Tibial artery (tissue), 4 donors: ENCODE results near the gene SH3D21.
A peak's percentile ranks its signal among the peaks of the same experiment; 100 is the strongest.

Experiments
- DNase-seq, 2 donors: peaks; one replicate each; pipeline ENCODE4 v3.0.0-alpha.2; 2019
- H3K27ac ChIP-seq, 2 donors: fragments of 200-600 bp; sonication (generic) in 1 of 2; 1 replicate in 1 of 2; 2 replicates in 1 of 2; pipeline ENCODE4 v1.5.1; 2018 to 2019; ENCODE audit warnings: mild to moderate bottlenecking in 1 of 2
- H3K27me3 ChIP-seq, 2 donors: fragments of 200-600 bp; sonication (generic) in 1 of 2; one replicate each; pipeline versions ENCODE4 v1.5.1 to v1.6.0; 2016 to 2019
- H3K36me3 ChIP-seq, 3 donors: fragments of 200-600 bp; sonication (generic) in 2 of 3; one replicate each; pipeline ENCODE4 v1.5.1; 2016 to 2019; ENCODE audit warnings: mild to moderate bottlenecking in 2 of 3
- H3K4me1 ChIP-seq, 4 donors: fragments of 200-600 bp; sonication (generic) in 2 of 4; 1 replicate in 3 of 4; 2 replicates in 1 of 4; pipeline ENCODE4 v1.5.1; 2016 to 2019
- H3K4me3 ChIP-seq, 2 donors: fragments of 200-600 bp; sonication (generic) in 1 of 2; 1 replicate in 1 of 2; 2 replicates in 1 of 2; pipeline ENCODE4 v1.5.1; 2018 to 2019; ENCODE audit warnings: mild to moderate bottlenecking in 2 of 2
- H3K9me3 ChIP-seq, 3 donors: fragments of 200-600 bp; sonication (generic) in 1 of 3; one replicate each; pipeline ENCODE4 v1.5.1; 2016 to 2019
- intact Hi-C: fragments of 100-400 bp; cut with DNase I; formaldehyde crosslinking; loops from one replicate; pipeline ENCODE4 v1.15.0; 2023; ENCODE audit warnings: low total_unique reads
- TF ChIP-seq, protein P1 (sequence below), 2 experiments: fragments of 200-600 bp in 1 of 2; fragments of 450-650 bp in 1 of 2; IDR thresholded peaks; one replicate each; pipeline ENCODE4 v1.5.1; 2017 to 2019; ENCODE audit warnings: antibody characterized with exemption in 2 of 2, mild to moderate bottlenecking in 1 of 2, moderate library complexity in 1 of 2

Gene SH3D21

DNA sequence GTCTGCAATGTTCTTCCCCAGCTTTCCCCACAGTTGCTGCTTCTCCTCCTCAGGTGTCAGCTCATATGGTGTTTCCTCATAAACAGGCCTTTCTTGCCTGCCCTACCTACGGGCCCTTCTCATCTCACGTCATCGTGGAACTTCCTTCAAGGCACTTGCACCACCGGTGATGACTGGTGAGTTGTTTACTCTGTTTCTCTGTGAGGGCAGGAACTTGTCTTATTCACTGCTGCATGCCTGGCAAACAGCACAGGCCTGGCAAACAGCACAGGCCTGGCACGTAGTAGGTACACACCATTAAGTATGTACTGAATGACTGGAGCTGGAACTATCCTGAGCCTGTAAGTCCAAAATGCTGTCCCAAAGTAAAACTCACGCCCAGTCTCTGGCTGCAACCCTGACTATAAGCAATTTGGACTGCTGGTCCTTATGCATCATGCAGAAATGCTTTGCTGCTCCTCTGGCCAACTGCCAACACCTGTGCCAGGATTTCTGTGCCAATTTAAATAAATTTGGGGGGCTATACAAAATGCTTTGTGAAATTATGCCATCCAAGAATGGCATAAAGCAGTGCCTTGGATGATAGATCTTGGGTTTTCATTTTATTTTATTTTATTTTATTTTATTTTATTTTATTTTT, 53.9 kb downstream of the SH3D21 start:
- Histone ChIP-seq H3K27me3 (no peaks in the 10 kb centered on the region), H3K4me1 (peaks cover 0 to 16% (median 4%) of the 10 kb centered on the region in 4 donors), H3K36me3 (peaks cover 31 to 68% (median 67%) of the 10 kb centered on the region in 3 donors), H3K9me3 (no peaks in the 10 kb centered on the region), H3K4me3 (no peak overlapping the region), H3K27ac (peak overlapping the region in 1 of 2 donors; percentile 8)
- no peak for DNase-seq
- TF ChIP-seq, protein P1, sequence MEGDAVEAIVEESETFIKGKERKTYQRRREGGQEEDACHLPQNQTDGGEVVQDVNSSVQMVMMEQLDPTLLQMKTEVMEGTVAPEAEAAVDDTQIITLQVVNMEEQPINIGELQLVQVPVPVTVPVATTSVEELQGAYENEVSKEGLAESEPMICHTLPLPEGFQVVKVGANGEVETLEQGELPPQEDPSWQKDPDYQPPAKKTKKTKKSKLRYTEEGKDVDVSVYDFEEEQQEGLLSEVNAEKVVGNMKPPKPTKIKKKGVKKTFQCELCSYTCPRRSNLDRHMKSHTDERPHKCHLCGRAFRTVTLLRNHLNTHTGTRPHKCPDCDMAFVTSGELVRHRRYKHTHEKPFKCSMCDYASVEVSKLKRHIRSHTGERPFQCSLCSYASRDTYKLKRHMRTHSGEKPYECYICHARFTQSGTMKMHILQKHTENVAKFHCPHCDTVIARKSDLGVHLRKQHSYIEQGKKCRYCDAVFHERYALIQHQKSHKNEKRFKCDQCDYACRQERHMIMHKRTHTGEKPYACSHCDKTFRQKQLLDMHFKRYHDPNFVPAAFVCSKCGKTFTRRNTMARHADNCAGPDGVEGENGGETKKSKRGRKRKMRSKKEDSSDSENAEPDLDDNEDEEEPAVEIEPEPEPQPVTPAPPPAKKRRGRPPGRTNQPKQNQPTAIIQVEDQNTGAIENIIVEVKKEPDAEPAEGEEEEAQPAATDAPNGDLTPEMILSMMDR (IDR thresholded peaks at IDR 0.05), result no peak
- intact Hi-C loops, result no loop called here

DNA sequence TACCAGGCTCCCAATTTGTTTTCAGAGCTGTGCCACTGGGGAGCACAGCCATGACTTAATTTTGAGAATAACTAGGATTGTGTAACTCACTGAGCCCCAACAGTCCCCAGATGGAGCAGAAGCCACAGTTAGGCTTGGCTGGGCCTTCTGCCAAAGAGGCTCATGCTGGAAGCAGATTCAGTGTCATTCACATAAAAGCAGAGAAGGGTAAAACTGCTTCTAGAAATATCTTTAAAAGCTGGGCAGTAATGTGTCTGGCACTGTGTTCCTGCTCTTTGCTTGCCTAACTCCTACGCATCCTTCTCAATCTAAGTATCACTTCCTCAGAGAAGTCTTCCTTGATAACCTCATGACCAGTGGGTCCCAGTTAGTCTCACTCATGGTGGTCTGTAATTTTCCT, 59.2 kb downstream of the SH3D21 start:
- H3K9me3 ChIP-seq, result no peaks in the 10 kb centered on the region
- peak overlapping the region in 1 of 2 donors; percentile 5 for H3K27ac ChIP-seq
- intact Hi-C loops, result no loop called here
- TF ChIP-seq, protein P1 (IDR thresholded peaks at IDR 0.05), result no peak
- peaks cover 11 to 35% (median 20%) of the 10 kb centered on the region in 3 donors for H3K36me3 ChIP-seq
- peaks cover 0 to 33% (median 20%) of the 10 kb centered on the region in 4 donors for H3K4me1 ChIP-seq
- no peaks in the 10 kb centered on the region for H3K27me3 ChIP-seq
- DNase-seq, result peak in 1 of 2 donors; percentile 70
- H3K4me3 ChIP-seq, result no peak overlapping the region

DNA sequence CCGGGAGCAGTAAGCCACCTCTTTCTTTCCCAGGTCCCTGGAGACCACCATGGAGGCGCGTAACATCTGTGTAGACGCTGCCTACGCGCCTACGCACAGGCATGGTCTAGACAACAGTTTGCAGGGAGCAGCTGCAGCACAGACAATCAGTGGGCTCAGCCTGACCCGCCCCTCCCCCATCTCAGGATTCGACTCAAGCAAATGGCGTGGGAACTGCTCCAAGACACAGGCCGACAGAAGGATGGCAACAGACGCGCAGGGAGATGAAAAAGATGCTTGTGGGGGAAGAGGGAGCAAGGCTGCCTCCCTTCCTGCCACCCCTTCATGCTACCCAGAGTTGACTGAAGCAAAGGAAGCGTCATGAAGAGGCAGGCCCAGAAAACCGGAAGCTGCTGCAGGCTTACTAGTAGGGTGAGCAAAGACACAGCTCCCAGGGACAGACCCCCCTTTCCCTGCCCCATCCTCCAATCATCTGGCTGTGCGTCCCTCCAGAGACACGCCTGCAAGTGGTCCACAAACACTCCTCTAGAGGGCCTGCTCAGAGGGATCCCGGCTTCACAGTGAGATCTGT, 60.0 kb downstream of the SH3D21 start:
- H3K4me1 ChIP-seq, result peaks cover 0 to 35% (median 20%) of the 10 kb centered on the region in 4 donors
- no peaks in the 10 kb centered on the region for H3K9me3 ChIP-seq
- no peaks in the 10 kb centered on the region for H3K27me3 ChIP-seq
- H3K27ac ChIP-seq, result peak overlapping the region; percentile 5 to 36
- DNase-seq, result no peak
- peaks cover 11 to 30% (median 20%) of the 10 kb centered on the region in 3 donors for H3K36me3 ChIP-seq
- TF ChIP-seq, protein P1 (IDR thresholded peaks at IDR 0.05), result no peak
- intact Hi-C loops, result no loop called here
- H3K4me3 ChIP-seq, result no peak overlapping the region

DNA sequence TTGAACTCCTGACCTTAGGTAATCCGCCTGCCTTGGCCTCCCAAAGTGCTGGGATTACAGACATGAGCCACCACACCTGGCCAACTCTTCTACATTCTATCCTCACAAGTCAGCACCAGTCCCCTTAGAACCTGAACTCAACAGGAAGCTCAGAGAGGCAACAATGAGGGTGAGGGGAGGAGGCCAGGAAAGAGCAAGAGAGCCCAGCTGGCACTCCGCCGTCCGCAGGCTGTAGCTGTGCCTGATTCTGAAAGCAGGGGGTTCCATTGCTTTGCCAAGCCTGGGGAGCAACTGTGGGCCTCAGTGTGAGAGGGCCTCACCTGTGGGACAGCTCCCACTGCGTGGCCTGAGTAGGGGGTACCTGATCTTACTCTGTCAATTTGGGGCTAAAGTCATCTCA, 60.9 kb downstream of the SH3D21 start:
- no peak overlapping the region for H3K27ac ChIP-seq
- no peak for DNase-seq
- H3K27me3 ChIP-seq, result no peaks in the 10 kb centered on the region
- TF ChIP-seq, protein P1 (IDR thresholded peaks at IDR 0.05), result no peak
- peaks cover 0 to 44% (median 21%) of the 10 kb centered on the region in 4 donors for H3K4me1 ChIP-seq
- intact Hi-C loops, result no loop called here
- H3K4me3 ChIP-seq, result no peak overlapping the region
- peaks cover 10 to 21% (median 11%) of the 10 kb centered on the region in 3 donors for H3K36me3 ChIP-seq
- H3K9me3 ChIP-seq, result no peaks in the 10 kb centered on the region

DNA sequence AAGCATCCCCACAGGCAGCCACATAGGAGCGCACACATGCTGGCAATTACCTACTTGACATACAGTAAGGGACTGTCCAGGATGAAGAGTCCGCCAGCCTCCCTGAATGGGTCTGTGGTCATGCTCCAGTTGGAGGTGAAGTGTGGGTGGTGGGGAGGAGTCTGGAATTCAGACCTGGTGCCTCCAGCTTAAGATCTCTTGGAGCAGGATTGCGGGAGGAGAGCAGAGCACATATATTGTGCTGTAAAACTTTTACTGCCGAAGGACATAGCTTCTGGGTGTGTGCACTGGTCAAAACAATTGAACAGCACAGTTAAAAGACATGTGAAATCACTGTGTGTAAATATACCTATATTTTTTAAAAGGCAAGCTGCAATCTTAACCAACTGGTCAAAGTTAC, 61.6 kb downstream of the SH3D21 start:
- no peaks in the 10 kb centered on the region for H3K27me3 ChIP-seq
- H3K27ac ChIP-seq, result no peak overlapping the region
- no peak overlapping the region for H3K4me3 ChIP-seq
- H3K36me3 ChIP-seq, result peaks cover 3 to 14% (median 4%) of the 10 kb centered on the region in 3 donors
- no peak for DNase-seq
- peaks cover 0 to 50% (median 25%) of the 10 kb centered on the region in 4 donors for H3K4me1 ChIP-seq
- H3K9me3 ChIP-seq, result no peaks in the 10 kb centered on the region
- TF ChIP-seq, protein P1 (IDR thresholded peaks at IDR 0.05), result no peak
- intact Hi-C loops, result no loop called here
